ENCODE measurements around the gene RGPD4. TPM values are rescaled to one million over a fixed set of nuclear protein-coding genes. Genes with fewer than 3 reads are reported as not detected.
"Not testable (repeated sequence)": the region's sequence is repeated elsewhere in the genome, so short reads cannot be mapped to it uniquely, and the experiment has no call there.

The RGPD4 gene
- total RNA-seq, 1 experiment from 2014 or later, result 0.03 TPM

DNA sequence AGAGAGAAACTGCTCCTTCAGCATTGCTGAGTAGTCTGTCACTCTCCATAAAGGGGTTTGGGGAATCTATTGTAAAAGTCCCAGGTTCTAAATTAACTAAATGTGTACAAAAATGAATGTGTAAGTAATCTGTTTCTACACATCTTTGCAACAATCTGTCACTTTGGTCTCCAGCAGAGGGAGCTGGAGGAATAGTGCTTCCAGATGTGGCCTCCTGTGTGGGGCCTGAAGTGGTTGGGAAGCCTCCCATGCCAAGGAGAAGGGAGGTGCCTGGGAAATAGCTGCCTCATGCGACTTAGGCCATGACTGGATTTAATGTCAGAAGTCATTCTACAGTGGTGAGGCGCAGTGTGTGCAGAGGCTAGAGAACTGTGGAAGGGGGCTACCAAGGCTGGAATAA is 89.4 kb downstream of the RGPD4 start:
- in situ Hi-C loops (cut with HindIII; ENCODE audit: low sequenced_read_pairs); DNase-seq (ENCODE audit: low spot score): not testable (repeated sequence)

DNA sequence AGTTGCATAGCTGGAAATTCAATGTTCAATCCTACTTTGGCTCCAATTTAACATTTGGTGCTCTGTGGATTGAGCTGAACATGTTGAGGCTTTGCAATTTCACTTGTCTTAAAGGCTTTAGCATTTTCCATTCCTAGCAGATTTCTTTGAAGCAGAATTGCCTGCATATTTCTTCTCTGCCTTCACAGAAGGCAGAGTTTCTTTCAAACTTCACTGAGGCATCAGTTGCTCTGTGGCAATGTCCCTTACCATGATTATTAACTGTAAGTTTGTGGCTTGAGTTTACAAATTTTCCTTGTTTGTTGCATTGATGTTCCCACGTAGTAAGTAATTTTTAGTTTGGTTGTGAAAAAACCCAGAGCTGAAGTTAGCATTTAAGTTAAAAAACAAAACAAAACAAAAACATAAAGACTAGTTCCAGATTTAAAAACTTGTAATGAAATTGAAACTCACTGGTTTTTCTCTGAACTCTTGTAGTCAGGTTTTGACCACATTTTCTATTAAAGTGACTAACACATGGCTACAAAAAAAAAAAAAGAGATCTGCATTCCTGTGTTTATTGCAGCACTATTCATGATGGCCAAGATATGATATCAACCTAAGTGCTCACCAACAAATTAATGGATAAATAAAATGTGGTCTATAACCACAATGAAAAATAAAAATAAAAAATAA is 90.1 kb downstream of the RGPD4 start:
- in situ Hi-C loops (cut with HindIII; ENCODE audit: low sequenced_read_pairs); DNase-seq (ENCODE audit: low spot score): not testable (repeated sequence)

DNA sequence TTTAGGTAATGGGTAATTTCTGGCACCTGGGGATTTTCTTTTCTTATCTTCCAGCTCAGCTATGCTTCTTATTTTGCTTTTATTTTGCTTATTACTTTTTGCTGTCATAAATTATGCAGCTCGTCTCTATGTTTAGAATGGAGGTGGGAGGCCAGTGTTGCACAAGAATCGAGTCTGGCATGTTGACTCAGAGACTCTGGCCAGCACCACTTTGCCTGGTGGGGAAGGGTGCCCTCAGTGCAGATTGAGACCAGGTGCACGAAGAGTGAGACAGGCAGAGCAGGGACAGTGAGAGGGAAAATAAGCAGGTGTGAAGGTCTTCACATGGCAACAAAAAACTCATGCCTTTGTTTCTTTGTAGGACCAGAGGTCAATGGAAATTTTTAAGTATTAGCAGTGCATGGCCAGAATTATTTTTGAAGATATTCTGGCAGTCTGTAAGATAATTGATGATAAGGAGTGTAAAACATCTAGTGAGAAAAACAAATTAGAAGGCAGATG is 100.4 kb downstream of the RGPD4 start:
- DNase-seq (ENCODE audit: low spot score), result no peak
- in situ Hi-C loops (cut with HindIII; ENCODE audit: low sequenced_read_pairs), result no loop called here

DNA sequence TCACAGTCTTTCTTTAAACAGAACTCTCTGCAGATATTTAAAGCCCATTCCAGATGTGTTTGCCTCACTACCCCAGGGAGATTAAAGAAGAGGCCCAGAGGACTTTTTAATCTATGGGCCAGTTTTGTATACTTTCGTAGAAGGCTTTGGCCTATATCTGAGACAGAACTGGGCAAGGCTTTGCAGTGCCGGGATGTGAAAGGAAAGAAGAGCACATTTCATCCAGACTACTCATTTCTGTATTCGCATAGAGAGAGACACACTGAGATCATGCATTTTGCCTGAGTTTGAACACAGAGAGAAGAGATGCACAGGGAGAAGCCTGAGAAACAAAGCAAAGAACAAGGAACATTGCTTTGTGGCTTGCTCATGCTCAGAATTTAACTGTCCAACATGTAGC is 104.7 kb downstream of the RGPD4 start:
- DNase-seq (ENCODE audit: low spot score), result no peak
- in situ Hi-C loops (cut with HindIII; ENCODE audit: low sequenced_read_pairs), result no loop called here

DNA sequence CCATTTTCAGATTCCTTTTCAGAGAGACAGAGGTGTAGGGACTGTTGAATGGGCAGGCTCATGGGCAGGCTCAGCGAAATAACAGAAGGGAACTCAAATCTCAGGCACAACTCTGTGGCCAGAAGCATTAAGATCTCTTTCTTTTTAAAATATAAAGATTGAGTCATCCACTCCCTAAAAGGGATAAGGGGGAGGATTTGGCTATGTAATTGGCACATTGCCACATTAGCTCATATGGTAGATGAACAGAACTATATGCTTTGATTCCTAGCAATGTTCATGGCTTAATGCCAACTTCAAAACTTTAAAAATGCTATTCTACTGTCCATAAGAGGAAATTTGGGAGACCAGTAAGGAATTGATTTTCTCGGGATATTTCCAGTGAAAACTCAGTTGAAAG is 105.8 kb downstream of the RGPD4 start:
- in situ Hi-C loops (cut with HindIII; ENCODE audit: low sequenced_read_pairs), result no loop called here
- no peak for DNase-seq (ENCODE audit: low spot score)

DNA sequence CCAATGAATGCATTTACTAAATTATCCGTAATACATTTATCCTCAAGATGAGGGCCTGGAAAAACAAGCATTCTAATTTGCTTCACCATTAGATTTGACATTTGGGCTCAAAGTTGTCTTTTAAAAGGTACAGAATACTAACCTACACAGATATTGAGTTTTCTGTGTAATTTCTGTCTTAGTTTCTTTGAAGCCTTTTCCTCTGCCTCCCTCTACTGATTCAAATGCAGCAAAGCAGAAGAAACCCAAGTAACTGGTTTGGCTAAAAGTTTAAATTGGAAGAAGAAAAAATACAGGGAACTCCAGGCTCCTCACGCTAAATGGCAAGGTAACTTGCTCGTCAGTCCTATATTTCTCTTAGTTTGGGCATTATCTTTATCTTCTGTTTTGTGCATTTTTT is 106.3 kb downstream of the RGPD4 start:
- in situ Hi-C loops (cut with HindIII; ENCODE audit: low sequenced_read_pairs), result no loop called here
- DNase-seq (ENCODE audit: low spot score), result no peak

DNA sequence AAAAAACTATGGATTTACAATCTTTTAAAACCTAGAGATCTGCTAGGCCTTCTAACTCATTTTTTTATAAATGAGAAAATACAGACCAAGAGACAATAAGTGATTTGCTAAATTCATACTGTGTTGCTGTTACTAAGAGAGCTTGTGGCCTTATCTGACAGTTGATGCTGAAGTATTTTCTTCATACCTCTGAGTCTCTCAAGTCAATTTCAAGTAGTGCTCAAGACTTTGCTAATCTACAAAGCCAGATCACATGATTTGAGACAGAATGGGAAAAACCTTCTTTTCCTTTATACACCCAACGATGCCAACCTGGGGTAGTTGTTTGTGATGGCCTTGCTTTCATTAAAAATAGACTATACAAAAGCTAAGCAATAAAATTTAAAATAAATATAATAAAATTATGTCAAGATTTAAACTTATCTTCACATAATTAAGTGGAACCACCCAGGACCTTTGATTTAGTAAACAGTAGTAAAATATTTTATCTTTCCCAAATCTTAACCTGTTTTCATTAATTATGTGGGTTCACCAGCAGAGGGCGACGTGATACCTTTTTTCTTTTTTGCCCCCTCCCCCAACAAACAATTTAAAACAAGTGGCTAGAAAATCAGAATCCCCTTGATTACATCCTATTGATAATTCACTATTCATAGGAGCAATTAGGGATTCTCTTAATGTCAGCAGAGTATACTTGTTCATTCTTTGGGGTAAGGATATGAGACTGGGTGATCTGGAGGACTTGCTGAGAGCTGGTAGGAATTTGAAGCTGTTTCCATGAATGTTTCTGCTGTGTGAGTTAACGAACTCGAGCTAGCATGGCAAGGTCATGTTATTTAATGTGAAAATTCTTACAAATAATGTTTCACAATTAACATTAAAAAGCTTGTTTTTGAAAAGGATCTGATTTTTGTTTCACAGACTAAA is 110.0 kb downstream of the RGPD4 start:
- DNase-seq (ENCODE audit: low spot score), result no peak
- in situ Hi-C loops (cut with HindIII; ENCODE audit: low sequenced_read_pairs), result no loop called here

Other genes starting within 250 kb of the RGPD4 start
- not detected in 2 replicates for gene SLC5A7, start 159.6 kb downstream of the RGPD4 start, total RNA-seq (2014; rRNA removed; shearing (Covaris generic))